DND-41 (cell line): ENCODE results near the gene STRIP1.

Experiments used
- ATAC-seq: fragments of 200-7000 bp; cut with Tn5 transposase; 3 replicates; pipeline ENCODE4 v1.9.1; 2021; ENCODE audit warnings: low read depth; ENCODE audit not compliant: insufficient read depth
- DNase-seq: peaks from one replicate; pipeline ENCODE4 v3.0.0-alpha.2; 2020
- H2AFZ ChIP-seq: 2 replicates; pipeline ENCODE4 v1.6.0; 2012; ENCODE audit warnings: low read depth, low read length
- H3K27ac ChIP-seq: 2 replicates; pipeline ENCODE4 v1.5.1; 2012; ENCODE audit warnings: low read length, inconsistent platforms
- H3K27me3 ChIP-seq: fragments of 200-600 bp; sonication (generic); 2 replicates; pipeline ENCODE4 v1.6.0; 2012; ENCODE audit warnings: low read length, mild to moderate bottlenecking, inconsistent platforms; ENCODE audit not compliant: insufficient read depth, poor library complexity
- H3K36me3 ChIP-seq: 2 replicates; pipeline ENCODE4 v1.5.1; 2012; ENCODE audit warnings: low read length, inconsistent platforms; ENCODE audit not compliant: insufficient read depth
- H3K4me1 ChIP-seq: 2 replicates; pipeline ENCODE4 v1.5.1; 2012; ENCODE audit warnings: mild to moderate bottlenecking, low read length; ENCODE audit not compliant: insufficient read depth
- H3K4me2 ChIP-seq: 2 replicates; pipeline ENCODE4 v1.6.0; 2012; ENCODE audit warnings: mild to moderate bottlenecking, moderate library complexity, low read length, inconsistent platforms; ENCODE audit not compliant: insufficient read depth
- H3K4me3 ChIP-seq, 2 experiments: fragments of 200-600 bp in 1 of 2; shearing (Covaris generic) in 1 of 2; 2 replicates each; pipeline ENCODE4 v1.5.1; 2012 to 2016; ENCODE audit warnings: inconsistent platforms in 2 of 2, low read length in 2 of 2, mild to moderate bottlenecking in 2 of 2, low read depth in 1 of 2, moderate library complexity in 1 of 2
- H3K79me2 ChIP-seq: 2 replicates; pipeline ENCODE4 v1.6.0; 2012; ENCODE audit warnings: low read length, inconsistent platforms; ENCODE audit not compliant: insufficient read depth
- H3K9ac ChIP-seq: 2 replicates; pipeline ENCODE4 v1.6.0; 2012; ENCODE audit warnings: low read depth, mild to moderate bottlenecking, inconsistent platforms, low read length, moderate library complexity
- H3K9me3 ChIP-seq: 2 replicates; pipeline ENCODE4 v1.5.1; 2012; ENCODE audit warnings: low read length, moderate library complexity, mild to moderate bottlenecking, inconsistent platforms; ENCODE audit not compliant: insufficient read depth, severe bottlenecking
- H4K20me1 ChIP-seq: 2 replicates; pipeline ENCODE4 v1.6.0; 2012; ENCODE audit warnings: low read length; ENCODE audit not compliant: insufficient read depth
- EZH2 ChIP-seq: IDR thresholded peaks from 3 replicates; pipeline ENCODE4 v1.6.1; 2012; ENCODE audit warnings: borderline replicate concordance, low read depth, mild to moderate bottlenecking, moderate library complexity, low read length, inconsistent platforms; ENCODE audit not compliant: severe bottlenecking
- TF ChIP-seq, protein P1 (sequence below): IDR thresholded peaks from 2 replicates; pipeline ENCODE4 v1.5.1; 2012; ENCODE audit warnings: borderline replicate concordance, low read length, moderate library complexity, mild to moderate bottlenecking; ENCODE audit not compliant: poor library complexity, severe bottlenecking; ENCODE audit errors: extremely low read depth

The STRIP1 gene

DNA sequence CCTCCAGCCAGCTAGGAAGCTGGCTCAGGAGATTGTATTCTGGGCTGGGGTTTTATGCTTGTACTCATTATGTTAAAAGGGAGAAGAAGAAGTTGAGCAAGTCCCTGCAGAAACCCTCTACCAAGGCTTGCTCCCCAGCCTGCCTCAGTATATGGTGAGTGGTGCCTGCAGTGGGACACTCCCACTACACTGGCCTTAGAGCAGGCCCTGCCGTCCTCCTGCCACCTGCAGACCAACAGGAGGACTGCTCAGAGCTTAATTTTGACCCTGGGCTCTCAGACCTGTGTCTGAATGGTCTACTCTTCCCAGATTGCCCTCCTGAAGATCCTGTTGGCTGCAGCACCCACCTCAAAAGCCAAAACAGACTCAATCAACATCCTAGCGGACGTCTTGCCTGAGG lies 13.0 kb downstream of the STRIP1 start:
- Histone ChIP-seq H3K4me1 (no peaks in the 10 kb centered on the region), H3K36me3 (peaks cover 97% of the 10 kb centered on the region), H3K4me3 (no peak overlapping the region), H2AFZ (no peak overlapping the region), H3K79me2 (no peaks in the 10 kb centered on the region), H3K27ac (no peak overlapping the region), H3K9ac (no peak overlapping the region), H3K27me3 (no peaks in the 10 kb centered on the region), H3K4me2 (no peak overlapping the region), H3K9me3 (no peaks in the 10 kb centered on the region), H4K20me1 (peaks cover 10% of the 10 kb centered on the region; the same call in 1 of the 2 replicates)
- no peak for DNase-seq
- TF ChIP-seq, protein P1, sequence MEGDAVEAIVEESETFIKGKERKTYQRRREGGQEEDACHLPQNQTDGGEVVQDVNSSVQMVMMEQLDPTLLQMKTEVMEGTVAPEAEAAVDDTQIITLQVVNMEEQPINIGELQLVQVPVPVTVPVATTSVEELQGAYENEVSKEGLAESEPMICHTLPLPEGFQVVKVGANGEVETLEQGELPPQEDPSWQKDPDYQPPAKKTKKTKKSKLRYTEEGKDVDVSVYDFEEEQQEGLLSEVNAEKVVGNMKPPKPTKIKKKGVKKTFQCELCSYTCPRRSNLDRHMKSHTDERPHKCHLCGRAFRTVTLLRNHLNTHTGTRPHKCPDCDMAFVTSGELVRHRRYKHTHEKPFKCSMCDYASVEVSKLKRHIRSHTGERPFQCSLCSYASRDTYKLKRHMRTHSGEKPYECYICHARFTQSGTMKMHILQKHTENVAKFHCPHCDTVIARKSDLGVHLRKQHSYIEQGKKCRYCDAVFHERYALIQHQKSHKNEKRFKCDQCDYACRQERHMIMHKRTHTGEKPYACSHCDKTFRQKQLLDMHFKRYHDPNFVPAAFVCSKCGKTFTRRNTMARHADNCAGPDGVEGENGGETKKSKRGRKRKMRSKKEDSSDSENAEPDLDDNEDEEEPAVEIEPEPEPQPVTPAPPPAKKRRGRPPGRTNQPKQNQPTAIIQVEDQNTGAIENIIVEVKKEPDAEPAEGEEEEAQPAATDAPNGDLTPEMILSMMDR: no peak
- TF ChIP-seq EZH2: no peak
- no peak for ATAC-seq

DNA sequence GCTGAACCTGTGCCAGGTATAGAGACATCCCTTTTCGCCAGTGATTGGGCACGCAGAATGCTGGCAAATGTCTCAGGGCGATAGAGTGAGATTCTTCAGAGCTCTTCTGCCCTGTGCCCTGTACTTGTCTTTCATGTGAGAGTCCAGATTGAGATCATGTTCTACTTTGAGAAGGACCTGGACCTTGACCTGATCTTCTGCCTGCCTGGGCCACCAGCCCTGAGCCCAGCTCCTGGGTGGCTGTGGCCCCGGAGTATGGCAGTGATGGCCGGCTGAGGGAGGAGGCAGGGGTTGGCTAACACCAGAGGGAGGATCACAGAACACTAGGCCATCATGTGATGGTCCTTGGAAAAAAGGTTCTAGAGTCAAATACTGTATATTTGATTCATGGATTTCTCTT lies 13.8 kb downstream of the STRIP1 start:
- no peaks in the 10 kb centered on the region for H3K4me1 ChIP-seq
- H4K20me1 ChIP-seq: peaks cover 11% of the 10 kb centered on the region
- H3K4me2 ChIP-seq: no peak overlapping the region
- H3K27ac ChIP-seq: no peak overlapping the region
- no peak overlapping the region for H3K9ac ChIP-seq
- ATAC-seq (no peak), DNase-seq (no peak)
- H3K9me3 ChIP-seq: no peaks in the 10 kb centered on the region
- no peaks in the 10 kb centered on the region for H3K79me2 ChIP-seq
- H2AFZ ChIP-seq: no peak overlapping the region
- peaks cover 97% of the 10 kb centered on the region for H3K36me3 ChIP-seq
- no peak overlapping the region for H3K4me3 ChIP-seq
- H3K27me3 ChIP-seq: no peaks in the 10 kb centered on the region
- TF ChIP-seq, protein P1: no peak
- TF ChIP-seq EZH2: no peak

DNA sequence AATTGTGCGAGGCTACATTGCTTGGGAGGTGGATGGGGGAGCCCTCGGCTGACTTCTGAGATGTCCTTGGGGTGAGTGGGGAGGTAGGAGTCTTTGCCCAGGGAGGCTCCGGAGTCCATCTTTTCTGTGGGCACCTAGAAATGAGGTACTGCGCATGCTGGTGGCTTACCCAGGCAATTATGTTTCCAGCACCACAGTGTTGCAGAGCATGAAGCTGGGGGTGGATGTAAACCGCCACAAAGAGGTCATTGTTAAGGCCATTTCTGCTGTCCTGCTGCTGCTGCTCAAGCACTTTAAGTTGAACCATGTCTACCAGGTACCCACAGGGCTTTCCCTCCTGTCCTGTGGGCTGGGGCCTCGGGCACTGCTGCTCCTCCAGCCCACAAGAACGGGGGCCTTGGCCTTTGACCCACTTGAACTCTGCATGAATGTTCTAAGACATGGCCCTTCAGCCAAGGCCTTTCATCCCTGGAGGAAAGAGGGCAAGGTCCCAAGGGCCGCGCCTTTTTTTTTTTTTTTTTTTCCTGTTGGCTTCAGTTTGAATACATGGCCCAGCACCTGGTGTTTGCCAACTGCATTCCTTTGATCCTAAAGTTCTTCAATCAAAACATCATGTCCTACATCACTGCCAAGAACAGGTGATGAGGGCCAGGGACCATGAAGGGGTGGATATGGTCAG lies 14.6 kb downstream of the STRIP1 start:
- Histone ChIP-seq H3K27ac (no peak overlapping the region), H3K9ac (no peak overlapping the region), H3K36me3 (peaks cover 97% of the 10 kb centered on the region), H3K9me3 (no peaks in the 10 kb centered on the region), H3K79me2 (no peaks in the 10 kb centered on the region), H3K27me3 (no peaks in the 10 kb centered on the region), H4K20me1 (peaks cover 13% of the 10 kb centered on the region), H3K4me2 (no peak overlapping the region), H3K4me3 (no peak overlapping the region), H2AFZ (no peak overlapping the region), H3K4me1 (no peaks in the 10 kb centered on the region)
- DNase-seq (no peak), ATAC-seq (no peak)
- TF ChIP-seq, protein P1: no peak
- TF ChIP-seq EZH2: no peak
